GM12878 (cell line): ENCODE results near the gene HDHD3.

Experiments
- CREB1 ChIP-seq: IDR thresholded peaks from 2 replicates; pipeline ENCODE4 v1.6.1; 2012; ENCODE audit warnings: low read depth, mild to moderate bottlenecking, inconsistent platforms
- CTCF ChIP-seq, 3 experiments: IDR thresholded peaks in 2 of 3; conservative IDR thresholded peaks in 1 of 3; 2 replicates each; pipeline ENCODE4 v1.5.1; 2011; ENCODE audit warnings: low read depth in 3 of 3, low read length in 3 of 3, mild to moderate bottlenecking in 3 of 3, control low read depth in 2 of 3, moderate library complexity in 2 of 3, inconsistent platforms in 1 of 3, mixed read lengths in 1 of 3; ENCODE audit not compliant: control insufficient read depth in 2 of 3, insufficient read depth in 1 of 3; ENCODE audit errors: extremely low read depth in 1 of 3
- EGR1 ChIP-seq, 2 experiments: IDR thresholded peaks; 1 replicate in 1 of 2; 2 replicates in 1 of 2; pipeline ENCODE4 v1.6.1; 2011 to 2012; ENCODE audit warnings: low read depth in 2 of 2, low read length in 2 of 2, borderline replicate concordance in 1 of 2, mild to moderate bottlenecking in 1 of 2, moderate library complexity in 1 of 2
- EP300 ChIP-seq, 2 experiments: fragments of 150-350 bp in 1 of 2; IDR thresholded peaks; 2 replicates each; pipeline ENCODE4 v1.6.1; 2011 to 2012; ENCODE audit warnings: low read depth in 2 of 2, low read length in 2 of 2, borderline replicate concordance in 1 of 2, improper control_type of control experiment in 1 of 2, inconsistent platforms in 1 of 2; ENCODE audit not compliant: control insufficient read depth in 1 of 2
- HDGF ChIP-seq: fragments of 450-650 bp; IDR thresholded peaks from 2 replicates; pipeline ENCODE4 v1.6.1; 2016; ENCODE audit warnings: antibody characterized with exemption
- MTA2 ChIP-seq: fragments of 450-650 bp; IDR thresholded peaks from 2 replicates; pipeline ENCODE4 v1.6.1; 2016; ENCODE audit warnings: low read depth, mild to moderate bottlenecking, moderate library complexity
- SIN3A ChIP-seq: IDR thresholded peaks from 2 replicates; pipeline ENCODE4 v1.6.1; 2012; ENCODE audit warnings: low read depth, low read length, improper control_type of control experiment
- SMC3 ChIP-seq: IDR thresholded peaks from 2 replicates; pipeline ENCODE4 v1.6.1; 2011; ENCODE audit warnings: low read length, improper control_type of control experiment, borderline replicate concordance
- SPI1 ChIP-seq: IDR thresholded peaks from 2 replicates; pipeline ENCODE4 v1.6.1; 2011; ENCODE audit warnings: low read depth, mild to moderate bottlenecking, low read length, moderate library complexity, borderline replicate concordance; ENCODE audit not compliant: insufficient read depth

DNA sequence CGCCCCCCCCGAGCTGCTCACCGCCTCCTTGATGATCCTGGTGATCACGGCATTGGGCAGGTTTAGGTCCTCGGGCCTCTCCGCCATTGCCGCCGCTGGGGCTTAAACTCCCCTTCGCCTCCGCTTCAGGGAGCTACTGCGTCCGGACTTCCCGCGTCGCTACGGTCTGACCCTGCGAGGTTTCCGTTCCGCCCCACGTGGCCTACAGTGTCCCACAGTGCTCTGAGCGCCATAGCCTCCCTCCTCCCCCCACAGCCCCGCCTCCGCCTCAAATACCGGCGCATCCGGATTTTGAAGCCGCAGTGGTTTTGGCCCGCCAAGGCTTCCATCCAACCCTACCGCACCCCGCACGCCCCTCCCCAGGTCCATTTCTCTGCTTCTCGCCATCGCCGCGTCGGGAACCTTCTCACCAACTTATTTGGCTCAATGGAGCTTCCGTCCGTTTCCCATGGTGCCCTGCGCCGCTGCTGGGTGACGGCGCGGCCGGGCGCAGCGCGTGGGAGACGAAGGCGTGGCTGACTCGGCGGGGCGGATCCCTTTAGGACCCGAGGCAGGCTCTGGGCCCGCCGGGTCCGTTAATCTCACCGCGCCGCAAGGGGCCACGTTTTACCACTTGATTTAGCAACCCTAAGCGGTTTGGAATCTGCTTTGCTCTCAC is 33.5 kb upstream of the HDHD3 start, which contains the start of the genes C9orf43 and POLE3:
- TF ChIP-seq EP300 (IDR thresholded peaks at IDR 0.05; ENCODE audit: borderline replicate concordance in 1 of 2, control insufficient read depth in 1 of 2, low read depth in 2 of 2, low read length in 2 of 2) (0 out of 4 replicates have a peak, but pooled peaks of 1 of the 2 experiments have one; percentile 15), CTCF (IDR thresholded peaks at IDR 0.05 in 2 of 3, conservative IDR thresholded peaks at IDR 0.05 in 1 of 3; ENCODE audit: control insufficient read depth in 2 of 3, extremely low read depth in 1 of 3, insufficient read depth in 1 of 3, low read depth in 3 of 3, low read length in 3 of 3) (no peak; a peak in 1 of 6 replicates), MTA2 (no peak), HDGF (peak; percentile 73; the same call in 1 of the 2 replicates), SIN3A (peak; percentile 96), SPI1 (no peak), CREB1 (peak; percentile 85), SMC3 (no peak), EGR1 (IDR thresholded peaks at IDR 0.05; ENCODE audit: borderline replicate concordance in 1 of 2, low read depth in 2 of 2, low read length in 2 of 2) (peak in 1 of 2 experiments; percentile 89; a peak in 2 of 3 replicates)
